Tibial nerve (tissue), 4 donors: ENCODE results near the gene ASPDH.

ENCODE experiments used
- CTCF ChIP-seq, 5 experiments: fragments of 200-600 bp in 3 of 5; fragments of 450-650 bp in 2 of 5; sonication (generic) in 3 of 5; IDR thresholded peaks; one replicate each; pipeline ENCODE4 v1.5.1; 2016 to 2019; ENCODE audit warnings: antibody characterized with exemption in 5 of 5, mild to moderate bottlenecking in 3 of 5, moderate library complexity in 2 of 5
- EP300 ChIP-seq, 2 donors: sonication (generic); formaldehyde crosslinking; IDR thresholded peaks; one replicate each; pipeline ENCODE4 v1.6.1; 2017; ENCODE audit warnings: antibody characterized with exemption in 2 of 2, mild to moderate bottlenecking in 1 of 2
- POLR2A ChIP-seq, 2 donors: fragments of 450-650 bp; IDR thresholded peaks; one replicate each; pipeline ENCODE4 v1.6.1; 2017; ENCODE audit warnings: antibody characterized with exemption in 2 of 2, mild to moderate bottlenecking in 2 of 2, moderate library complexity in 2 of 2

GRCh38 chr19:50554212-50554611 lies 40.5 kb upstream of the ASPDH start:
- no peak for TF ChIP-seq CTCF (IDR thresholded peaks at IDR 0.05)
- TF ChIP-seq EP300 (IDR thresholded peaks at IDR 0.05) = no peak
- TF ChIP-seq POLR2A (IDR thresholded peaks at IDR 0.05) = no peak
